Measurements from ENCODE around the gene CYTH2. TPM values are rescaled to one million over a fixed set of nuclear protein-coding genes. Genes with fewer than 3 reads are reported as not detected.

CYTH2 gene
- total RNA-seq, 2 donors from 2014 or later = 50.6 to 79.4 TPM

GRCh38 chr19:48490981-48491792, 22.0 kb downstream of the CYTH2 start:
- TF ChIP-seq CTCF (IDR thresholded peaks at IDR 0.05) = no peak
- H3K36me3 ChIP-seq = no peaks in the 10 kb centered on the region

GRCh38 chr19:48491793-48492123, 22.6 kb downstream of the CYTH2 start:
- no peak for DNase-seq (ENCODE audit: low spot score)

More at GRCh38 chr19:48490981-48491792, 22.0 kb downstream of the CYTH2 start:
- DNase-seq (ENCODE audit: low spot score) (no peak), ATAC-seq (ENCODE audit: insufficient number of reproducible peaks, low FRiP score, low read depth) (no peak)
- Histone ChIP-seq H3K4me3 (no peak overlapping the region), H3K27ac (no peak overlapping the region), H3K9me3 (no peaks in the 10 kb centered on the region), H3K27me3 (replicated peaks; ENCODE audit: insufficient read depth) (no peaks in the 10 kb centered on the region), H3K4me1 (ENCODE audit: control insufficient read depth in 1 of 2, low read depth in 2 of 2) (peaks cover 0 to 29% of the 10 kb centered on the region in 2 donors)

GRCh38 chr19:48492925-48493717, 24.0 kb downstream of the CYTH2 start:
- no peak for TF ChIP-seq CTCF (IDR thresholded peaks at IDR 0.05)
- H3K4me1 ChIP-seq (ENCODE audit: control insufficient read depth in 1 of 2, low read depth in 2 of 2) = peaks cover 0 to 20% of the 10 kb centered on the region in 2 donors
- H3K9me3 ChIP-seq = no peaks in the 10 kb centered on the region
- no peaks in the 10 kb centered on the region for H3K27me3 ChIP-seq (replicated peaks; ENCODE audit: insufficient read depth)
- H3K36me3 ChIP-seq = no peaks in the 10 kb centered on the region
- peak; percentile 68 for ATAC-seq (ENCODE audit: insufficient number of reproducible peaks, low FRiP score, low read depth)
- no peak overlapping the region for H3K27ac ChIP-seq
- peak; percentile 87 for DNase-seq (ENCODE audit: low spot score)
- H3K4me3 ChIP-seq = peak overlapping the region; percentile 70

More at GRCh38 chr19:48491793-48492123, 22.6 kb downstream of the CYTH2 start:
- Histone ChIP-seq H3K4me3 (no peak overlapping the region), H3K9me3 (no peaks in the 10 kb centered on the region), H3K36me3 (no peaks in the 10 kb centered on the region), H3K4me1 (ENCODE audit: control insufficient read depth in 1 of 2, low read depth in 2 of 2) (peaks cover 0 to 29% of the 10 kb centered on the region in 2 donors), H3K27ac (no peak overlapping the region), H3K27me3 (replicated peaks; ENCODE audit: insufficient read depth) (no peaks in the 10 kb centered on the region)
- no peak for TF ChIP-seq CTCF (IDR thresholded peaks at IDR 0.05)
- ATAC-seq (ENCODE audit: insufficient number of reproducible peaks, low FRiP score, low read depth) = no peak

GRCh38 chr19:48493718-48494401, 24.7 kb downstream of the CYTH2 start:
- Histone ChIP-seq H3K4me1 (ENCODE audit: control insufficient read depth in 1 of 2, low read depth in 2 of 2) (peaks cover 0 to 13% of the 10 kb centered on the region in 2 donors), H3K4me3 (peak overlapping the region; percentile 70), H3K27ac (no peak overlapping the region), H3K9me3 (no peaks in the 10 kb centered on the region), H3K27me3 (replicated peaks; ENCODE audit: insufficient read depth) (no peaks in the 10 kb centered on the region), H3K36me3 (no peaks in the 10 kb centered on the region)
- ATAC-seq (ENCODE audit: insufficient number of reproducible peaks, low FRiP score, low read depth) (no peak), DNase-seq (ENCODE audit: low spot score) (no peak)
- no peak for TF ChIP-seq CTCF (IDR thresholded peaks at IDR 0.05)

GRCh38 chr19:48495396-48495795, 26.2 kb downstream of the CYTH2 start:
- DNase-seq (ENCODE audit: low spot score) (no peak), ATAC-seq (ENCODE audit: insufficient number of reproducible peaks, low FRiP score, low read depth) (no peak)
- no peak for TF ChIP-seq CTCF (IDR thresholded peaks at IDR 0.05)
- Histone ChIP-seq H3K27ac (no peak overlapping the region), H3K27me3 (replicated peaks; ENCODE audit: insufficient read depth) (no peaks in the 10 kb centered on the region), H3K9me3 (no peaks in the 10 kb centered on the region), H3K4me3 (no peak overlapping the region), H3K36me3 (no peaks in the 10 kb centered on the region), H3K4me1 (ENCODE audit: control insufficient read depth in 1 of 2, low read depth in 2 of 2) (peaks cover 0 to 13% of the 10 kb centered on the region in 2 donors)

Measured in thoracic aorta (tissue), 2 donors.